Mesenchymal stem cell (in vitro differentiated cells and primary cell): Measurements from ENCODE around the gene LAMB3.
A peak's percentile ranks its signal among the peaks of the same experiment; 100 is the strongest.

ENCODE experiments used
- DNase-seq: peaks from one replicate; pipeline ENCODE4 v3.0.0-alpha.2; 2013
- H2AFZ ChIP-seq: one replicate; pipeline ENCODE4 v1.6.1; 2013; ENCODE audit warnings: low read depth, mild to moderate bottlenecking, control low read depth, inconsistent platforms, low read length, moderate library complexity
- H2AK5ac ChIP-seq: 2 replicates; pipeline ENCODE4 v1.6.1; 2013; ENCODE audit warnings: low read length, moderate library complexity, mild to moderate bottlenecking, inconsistent platforms; ENCODE audit not compliant: severe bottlenecking
- H2BK120ac ChIP-seq: one replicate; pipeline ENCODE4 v1.6.1; 2013; ENCODE audit warnings: low read depth, mild to moderate bottlenecking, inconsistent platforms, low read length, moderate library complexity
- H2BK12ac ChIP-seq, 2 experiments: one replicate each; pipeline ENCODE4 v1.6.1; 2013; ENCODE audit warnings: inconsistent platforms in 2 of 2, low read length in 2 of 2, mild to moderate bottlenecking in 2 of 2, moderate library complexity in 2 of 2, control low read depth in 1 of 2
- H2BK15ac ChIP-seq: one replicate; pipeline ENCODE4 v1.6.1; 2013; ENCODE audit warnings: mild to moderate bottlenecking, low read depth, inconsistent platforms; ENCODE audit not compliant: poor library complexity, severe bottlenecking
- H2BK5ac ChIP-seq: 2 replicates; pipeline ENCODE4 v1.6.1; 2013; ENCODE audit warnings: low read depth, mild to moderate bottlenecking, low read length, control low read depth, inconsistent platforms; ENCODE audit not compliant: poor library complexity, severe bottlenecking
- H3K14ac ChIP-seq, 2 experiments: one replicate each; pipeline ENCODE4 v1.6.1; 2013; ENCODE audit warnings: inconsistent platforms in 2 of 2, low read length in 2 of 2, control low read depth in 1 of 2, mild to moderate bottlenecking in 1 of 2, moderate library complexity in 1 of 2
- H3K18ac ChIP-seq, 2 experiments: one replicate each; pipeline ENCODE4 v1.6.1; 2013; ENCODE audit warnings: inconsistent platforms in 2 of 2, low read length in 2 of 2, control low read depth in 1 of 2, low read depth in 1 of 2, mild to moderate bottlenecking in 1 of 2
- H3K23ac ChIP-seq, 2 experiments: one replicate each; pipeline ENCODE4 v1.6.1; 2013; ENCODE audit warnings: inconsistent platforms in 2 of 2, low read length in 2 of 2, mild to moderate bottlenecking in 2 of 2, moderate library complexity in 2 of 2, control low read depth in 1 of 2
- H3K27ac ChIP-seq: 2 replicates; pipeline ENCODE4 v1.5.1; 2013; ENCODE audit warnings: mild to moderate bottlenecking, moderate library complexity, low read length, control low read depth, inconsistent platforms; ENCODE audit not compliant: poor library complexity, severe bottlenecking
- H3K27me3 ChIP-seq, 2 experiments: 2 replicates each; pipeline versions ENCODE4 v1.6.1 to v1.7.0; 2013; ENCODE audit warnings: low read length in 2 of 2, mild to moderate bottlenecking in 2 of 2, moderate library complexity in 2 of 2, control low read depth in 1 of 2, inconsistent platforms in 1 of 2; ENCODE audit not compliant: control insufficient read depth in 1 of 2, insufficient read depth in 1 of 2
- H3K36me3 ChIP-seq, 2 experiments: 2 replicates each; pipeline versions ENCODE4 v1.6.1 to v1.7.0; 2013; ENCODE audit warnings: low read length in 2 of 2, control low read depth in 1 of 2, inconsistent platforms in 1 of 2, low read depth in 1 of 2, mild to moderate bottlenecking in 1 of 2; ENCODE audit not compliant: insufficient read depth in 2 of 2, control insufficient read depth in 1 of 2
- H3K4ac ChIP-seq, 2 experiments: one replicate each; pipeline ENCODE4 v1.6.1; 2013; ENCODE audit warnings: inconsistent platforms in 2 of 2, low read length in 2 of 2, mild to moderate bottlenecking in 2 of 2, moderate library complexity in 2 of 2, control low read depth in 1 of 2, low read depth in 1 of 2
- H3K4me1 ChIP-seq: 2 replicates; pipeline ENCODE4 v1.6.1; 2013; ENCODE audit warnings: low read depth, low read length, control low read depth; ENCODE audit not compliant: control insufficient read depth, insufficient read depth
- H3K4me2 ChIP-seq: 2 replicates; pipeline ENCODE4 v1.6.1; 2013; ENCODE audit warnings: low read length, mild to moderate bottlenecking, inconsistent platforms; ENCODE audit not compliant: poor library complexity, severe bottlenecking
- H3K4me3 ChIP-seq, 2 experiments: 2 replicates each; pipeline versions ENCODE4 v1.5.1 to v1.7.0; 2013; ENCODE audit warnings: low read length in 2 of 2, mild to moderate bottlenecking in 2 of 2, control low read depth in 1 of 2, low read depth in 1 of 2; ENCODE audit not compliant: insufficient read depth in 1 of 2
- H3K79me1 ChIP-seq: replicated peaks from 2 replicates; pipeline ENCODE4 v1.6.1; 2013; ENCODE audit warnings: mild to moderate bottlenecking, control low read depth, low read length, inconsistent platforms; ENCODE audit not compliant: poor library complexity, severe bottlenecking
- H3K9ac ChIP-seq: 2 replicates; pipeline ENCODE4 v1.7.0; 2013; ENCODE audit warnings: mild to moderate bottlenecking, low read length, moderate library complexity
- H3K9me3 ChIP-seq: 2 replicates; pipeline ENCODE4 v1.7.0; 2013; ENCODE audit warnings: mild to moderate bottlenecking, low read length; ENCODE audit not compliant: control insufficient read depth
- H4K8ac ChIP-seq: one replicate; pipeline ENCODE4 v1.6.1; 2013; ENCODE audit warnings: inconsistent platforms, mild to moderate bottlenecking, low read length, moderate library complexity
- H4K91ac ChIP-seq: one replicate; pipeline ENCODE4 v1.6.1; 2013; ENCODE audit warnings: mild to moderate bottlenecking, low read length, inconsistent platforms
- WGBS: methylation state at CpG from one replicate; pipeline ENCODE4 v1.1.7; 2013; ENCODE audit warnings: mixed read lengths; 5-methylcytosine and 5-hydroxymethylcytosine counted together

The LAMB3 gene

GRCh38 chr1:209586221-209586740 lies 65.9 kb downstream of the LAMB3 start:
- Histone ChIP-seq H3K27me3 (peaks cover 7 to 77% of the 10 kb centered on the region in 2 experiments), H3K23ac (peak overlapping the region in 1 of 2 experiments; percentile 43), H2AK5ac (no peak overlapping the region), H2BK120ac (no peak overlapping the region), H3K9me3 (no peaks in the 10 kb centered on the region), H3K36me3 (no peaks in the 10 kb centered on the region), H3K4me1 (peaks cover 6% of the 10 kb centered on the region), H3K18ac (peak overlapping the region; percentile 80 to 81), H3K9ac (peak overlapping the region; percentile 24), H2AFZ (peak overlapping the region; percentile 65), H2BK15ac (no peak overlapping the region), H2BK12ac (peak overlapping the region; percentile 59 to 97), H3K27ac (no peak overlapping the region), H3K14ac (peak overlapping the region in 1 of 2 experiments; percentile 86), H2BK5ac (no peak overlapping the region), H3K4me2 (no peak overlapping the region), H4K8ac (peak overlapping the region; percentile 16), H3K4me3 (peak overlapping the region in 1 of 2 experiments; percentile 77), H3K79me1 (no peaks in the 10 kb centered on the region), H4K91ac (peak overlapping the region; percentile 19), H3K4ac (peak overlapping the region in 1 of 2 experiments; percentile 91)
- DNase-seq, result peak; percentile 67
- WGBS, result 60% methylated on average over 4 of the region's 4 CpGs

GRCh38 chr1:209585672-209586071 lies 66.6 kb downstream of the LAMB3 start:
- Histone ChIP-seq H3K18ac (peak overlapping the region; percentile 80 to 81), H2AK5ac (no peak overlapping the region), H3K4me1 (peaks cover 6% of the 10 kb centered on the region), H3K4me3 (peak overlapping the region in 1 of 2 experiments; percentile 77), H3K4ac (peak overlapping the region in 1 of 2 experiments; percentile 91), H2BK5ac (no peak overlapping the region), H2AFZ (peak overlapping the region; percentile 65), H2BK15ac (no peak overlapping the region), H3K4me2 (peak overlapping the region; percentile 76), H3K27ac (no peak overlapping the region), H3K79me1 (no peaks in the 10 kb centered on the region), H4K91ac (peak overlapping the region; percentile 19), H4K8ac (peak overlapping the region; percentile 39), H3K23ac (peak overlapping the region in 1 of 2 experiments; percentile 62), H3K36me3 (no peaks in the 10 kb centered on the region), H2BK12ac (peak overlapping the region; percentile 59 to 97), H2BK120ac (no peak overlapping the region), H3K9ac (peak overlapping the region; percentile 40), H3K9me3 (no peaks in the 10 kb centered on the region), H3K27me3 (peaks cover 7 to 78% of the 10 kb centered on the region in 2 experiments), H3K14ac (peak overlapping the region in 1 of 2 experiments; percentile 86)
- 0% methylated on average over 20 of the region's 23 CpGs for WGBS
- peak; percentile 80 for DNase-seq

- H3K27me3 ChIP-seq, result peaks cover 7 to 80% of the 10 kb centered on the region in 2 experiments
- no peak overlapping the region for H2BK15ac ChIP-seq
- H3K18ac ChIP-seq, result peak overlapping the region; percentile 80 to 81
- peak overlapping the region; percentile 80 for H3K9ac ChIP-seq
- H4K91ac ChIP-seq, result no peak overlapping the region
- H3K79me1 ChIP-seq, result no peaks in the 10 kb centered on the region
- peaks cover 6% of the 10 kb centered on the region for H3K4me1 ChIP-seq
- no peak overlapping the region for H3K27ac ChIP-seq
- DNase-seq, result peak; percentile 21
- H2BK12ac ChIP-seq, result no peak overlapping the region
- H3K36me3 ChIP-seq, result no peaks in the 10 kb centered on the region
- H3K9me3 ChIP-seq, result no peaks in the 10 kb centered on the region
- H4K8ac ChIP-seq, result peak overlapping the region; percentile 39
- 28% methylated on average over 5 of the region's 5 CpGs for WGBS
- peak overlapping the region in 1 of 2 experiments; percentile 32 for H3K4ac ChIP-seq
- no peak overlapping the region for H2AFZ ChIP-seq
- peak overlapping the region in 1 of 2 experiments; percentile 77 for H3K4me3 ChIP-seq
- H2BK5ac ChIP-seq, result no peak overlapping the region
- no peak overlapping the region for H2BK120ac ChIP-seq
- peak overlapping the region; percentile 76 for H3K4me2 ChIP-seq
- no peak overlapping the region for H3K23ac ChIP-seq
- no peak overlapping the region for H2AK5ac ChIP-seq
- peak overlapping the region in 1 of 2 experiments; percentile 72 for H3K14ac ChIP-seq
Observed at GRCh38 chr1:209585197-209585596, 67.0 kb downstream of the LAMB3 start.

- H2BK5ac ChIP-seq, result no peak overlapping the region
- no peak overlapping the region for H2AK5ac ChIP-seq
- H2AFZ ChIP-seq, result no peak overlapping the region
- H3K9me3 ChIP-seq, result no peaks in the 10 kb centered on the region
- no peak overlapping the region for H2BK15ac ChIP-seq
- H3K18ac ChIP-seq, result peak overlapping the region; percentile 9 to 88
- peak overlapping the region in 1 of 2 experiments; percentile 77 for H3K4me3 ChIP-seq
- DNase-seq, result peak; percentile 61
- H3K27ac ChIP-seq, result no peak overlapping the region
- H4K91ac ChIP-seq, result no peak overlapping the region
- H3K79me1 ChIP-seq, result no peaks in the 10 kb centered on the region
- H3K23ac ChIP-seq, result no peak overlapping the region
- H4K8ac ChIP-seq, result no peak overlapping the region
- peaks cover 6% of the 10 kb centered on the region for H3K4me1 ChIP-seq
- peak overlapping the region in 1 of 2 experiments; percentile 74 for H3K4ac ChIP-seq
- no peak overlapping the region for H3K4me2 ChIP-seq
- no peaks in the 10 kb centered on the region for H3K36me3 ChIP-seq
- H3K14ac ChIP-seq, result peak overlapping the region in 1 of 2 experiments; percentile 62
- H3K27me3 ChIP-seq, result peaks cover 7 to 81% of the 10 kb centered on the region in 2 experiments
- H3K9ac ChIP-seq, result peak overlapping the region; percentile 80
- H2BK12ac ChIP-seq, result peak overlapping the region in 1 of 2 experiments; percentile 57
- H2BK120ac ChIP-seq, result no peak overlapping the region
- 9% methylated on average over 13 of the region's 13 CpGs for WGBS
Observed at GRCh38 chr1:209584231-209584672, 68.0 kb downstream of the LAMB3 start.
